ENCODE results near the gene CSHL1.
"Not testable (repeated sequence)": the region's sequence is repeated elsewhere in the genome, so short reads cannot be mapped to it uniquely, and the experiment has no call there.

CSHL1 gene

DNA sequence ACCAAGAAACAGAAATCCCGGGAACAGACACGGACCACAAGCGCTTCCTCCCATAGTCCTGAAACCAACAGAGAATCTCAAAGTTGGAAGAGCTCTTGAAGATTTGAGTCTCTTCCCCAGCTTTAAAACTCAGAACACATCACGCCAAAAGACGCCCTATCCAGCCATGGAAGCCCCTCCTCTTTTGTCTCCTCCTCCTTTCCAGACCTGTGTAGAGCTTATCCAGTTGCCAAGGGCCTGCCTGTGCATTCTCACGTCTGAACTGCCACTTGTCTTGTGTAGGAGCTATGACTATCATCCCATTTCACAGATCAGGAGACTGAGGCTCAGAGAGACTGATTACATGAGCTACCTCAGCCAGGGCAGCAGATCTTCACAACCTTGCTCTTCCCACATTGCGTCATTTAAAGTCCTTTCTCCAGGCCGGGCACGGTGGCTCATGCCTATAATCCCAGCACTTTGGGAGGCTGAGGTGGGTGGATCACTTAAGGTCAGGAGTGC lies 28.4 kb downstream of the CSHL1 start:
- DNase-seq (ENCODE audit: low spot score): not testable (repeated sequence)

DNA sequence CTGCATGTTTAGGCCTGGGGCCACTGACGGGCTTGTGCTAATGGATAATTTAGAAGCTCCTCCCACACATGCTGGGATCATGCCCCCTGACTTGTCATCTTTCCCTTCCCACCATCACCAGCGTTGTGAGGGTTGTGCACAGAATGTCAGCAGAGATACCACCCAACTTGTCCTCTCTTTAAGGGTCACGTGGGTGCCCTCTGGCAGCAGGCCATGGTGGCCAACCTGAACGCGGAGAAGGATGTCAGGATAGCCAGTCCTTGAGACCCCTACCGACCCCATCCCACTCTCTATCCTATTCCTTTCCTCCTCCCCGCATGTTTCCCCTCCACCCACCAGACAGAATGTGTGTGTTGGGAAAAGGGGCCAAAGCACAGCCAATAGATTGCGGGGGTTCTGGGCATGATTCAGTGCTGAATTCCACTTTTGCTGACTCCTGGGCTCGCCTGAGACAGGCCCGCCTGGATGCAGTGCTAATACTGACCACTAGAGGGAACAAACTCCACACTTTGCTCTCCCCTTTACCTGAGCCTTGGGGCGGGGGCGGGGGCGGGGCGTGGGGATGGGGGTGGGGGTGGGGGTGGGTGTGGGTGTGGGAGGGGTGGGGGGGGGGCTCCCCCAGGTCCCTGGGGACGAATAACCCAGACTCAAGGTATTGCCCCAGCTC lies 29.0 kb downstream of the CSHL1 start, which contains the start of gene GH2:
TSS of gene GH2 (minus strand) at position 10 of the 667 bp plus-strand sequence. CDS start 143 bp downstream, outside the sequence.
- peak; percentile 76 for DNase-seq (ENCODE audit: low spot score)

- peak; percentile 47 for DNase-seq (ENCODE audit: low spot score)
These were observed 29.7 kb downstream of the CSHL1 start for GRCh38 chr17:63881337-63881736.

- no peak for DNase-seq (ENCODE audit: low spot score)
These were observed 30.4 kb downstream of the CSHL1 start for GRCh38 chr17:63880706-63881105.

DNA sequence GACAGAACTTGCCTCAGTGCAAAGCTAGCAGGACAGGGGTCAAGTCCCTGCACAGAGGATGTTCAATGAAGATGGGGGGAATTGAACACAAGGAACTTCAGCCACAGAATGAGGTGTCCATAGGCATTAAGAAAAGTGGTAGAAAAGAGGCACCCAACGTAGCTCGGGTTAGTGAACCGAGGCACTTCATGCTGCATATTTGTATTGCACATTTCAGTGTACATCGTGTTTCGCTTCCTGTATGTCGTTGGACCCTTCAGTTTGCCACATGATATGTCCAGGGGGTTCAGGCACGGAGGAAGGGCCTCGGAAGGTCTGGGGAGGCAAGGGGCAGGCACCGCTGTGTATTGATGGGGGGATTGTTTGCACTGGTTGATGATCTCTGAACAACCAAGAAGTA lies 32.6 kb downstream of the CSHL1 start:
- not testable (repeated sequence) for DNase-seq (ENCODE audit: low spot score)

DNA sequence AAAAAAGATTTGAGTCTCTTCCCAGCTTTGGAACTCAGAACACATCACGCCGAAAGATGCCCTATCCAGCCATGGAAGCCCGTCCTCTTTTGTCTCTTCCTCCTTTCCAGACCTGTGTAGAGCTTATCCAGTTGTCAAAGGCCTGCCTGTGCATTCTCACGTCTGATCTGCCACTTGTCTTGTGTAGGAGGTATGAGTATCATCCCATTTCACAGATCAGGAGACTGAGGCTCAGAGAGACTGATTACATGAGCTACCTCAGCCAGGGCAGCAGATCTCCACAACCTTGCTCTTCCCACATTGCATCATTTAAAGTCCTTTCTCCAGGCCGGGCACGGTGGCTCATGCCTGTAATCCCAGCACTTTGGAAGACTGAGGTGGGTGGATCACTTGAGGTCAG lies 36.4 kb downstream of the CSHL1 start:
- not testable (repeated sequence) for DNase-seq (ENCODE audit: low spot score)

DNA sequence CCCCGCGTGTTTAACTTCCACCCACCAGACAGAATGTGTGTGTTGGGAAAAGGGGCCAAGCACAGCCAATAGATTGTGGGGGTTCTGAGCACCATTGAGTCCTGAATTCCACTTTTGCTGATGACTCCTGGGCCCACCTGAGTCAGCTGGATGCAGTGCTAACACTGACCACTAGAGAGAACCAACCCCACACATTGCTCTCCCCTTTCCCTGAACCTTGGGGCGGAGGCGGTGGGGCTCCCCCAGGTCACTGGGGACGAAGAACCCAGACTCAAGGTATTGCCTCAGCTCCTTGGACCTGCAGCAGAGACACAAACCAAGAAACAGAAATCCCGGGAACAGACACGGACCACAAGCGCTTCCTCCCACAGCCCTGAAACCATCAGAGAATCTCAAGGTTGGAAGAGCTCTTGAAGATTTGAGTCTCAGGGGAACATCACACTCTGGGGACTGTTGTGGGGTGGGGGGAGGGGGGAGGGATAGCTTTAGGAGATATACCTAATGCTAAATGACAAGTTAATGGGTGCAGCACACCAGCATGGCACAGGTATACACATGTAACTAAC lies 36.9 kb downstream of the CSHL1 start:
- DNase-seq (ENCODE audit: low spot score): not testable (repeated sequence)

- DNase-seq (ENCODE audit: low spot score): not testable (repeated sequence)
These were observed 37.5 kb downstream of the CSHL1 start, which contains the start of gene CSH2 for GRCh38 chr17:63873577-63873976. Gene CSH2, minus strand, starts transcription at chr17:63873677. Its CDS starts 63 bp downstream, at chr17:63873614.

DNA sequence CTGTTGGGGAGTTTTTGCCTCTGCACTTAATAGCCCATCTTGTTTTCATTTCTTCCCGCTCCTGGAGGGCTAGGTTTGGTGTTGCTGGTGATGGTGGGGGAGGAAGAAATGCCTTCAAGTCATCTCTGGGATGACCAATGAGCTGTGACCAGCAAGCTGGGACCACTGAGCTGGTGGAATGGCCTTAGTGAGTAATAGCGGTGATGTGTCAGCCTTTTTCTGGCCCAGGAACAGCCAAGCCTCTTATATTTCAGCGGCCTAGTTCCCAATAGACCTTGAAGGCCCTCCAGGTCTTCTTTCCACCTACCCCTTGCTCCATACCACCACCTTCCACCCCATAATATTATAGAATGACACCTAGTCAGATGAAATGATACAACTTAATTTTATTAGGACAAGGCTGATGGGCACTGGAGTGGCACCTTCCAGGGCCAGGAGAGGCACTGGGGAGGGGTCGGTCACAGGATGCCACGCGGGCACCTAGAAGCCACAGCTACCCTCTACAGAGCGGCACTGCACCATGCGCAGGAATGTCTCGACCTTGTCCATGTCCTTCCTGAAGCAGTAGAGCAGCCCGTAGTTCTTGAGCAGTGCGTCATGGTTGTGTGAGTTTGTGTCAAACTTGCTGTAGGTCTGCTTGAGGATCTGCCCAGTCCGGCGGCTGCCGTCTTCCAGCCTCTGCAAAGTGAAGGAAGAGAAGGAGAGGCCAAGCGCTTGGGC lies 39.3 kb downstream of the CSHL1 start:
- not testable (repeated sequence) for DNase-seq (ENCODE audit: low spot score)

DNA sequence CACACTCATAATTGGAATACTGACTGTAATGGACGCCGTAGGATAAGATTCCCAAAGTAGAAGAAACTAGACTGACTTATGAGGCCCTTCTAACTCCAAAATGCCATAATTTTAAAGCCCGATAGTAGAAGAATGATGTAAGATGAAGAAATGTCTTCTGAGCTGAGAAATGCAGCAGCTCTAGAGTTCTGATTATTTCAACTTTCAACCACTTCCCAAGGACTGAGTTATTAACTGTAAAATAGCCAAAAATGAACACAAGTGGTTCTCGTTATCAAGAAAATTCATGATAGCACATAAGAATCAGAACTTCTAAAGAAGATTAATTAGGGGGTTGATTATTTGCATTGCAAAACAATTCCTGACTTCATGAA lies 40.8 kb downstream of the CSHL1 start:
- not testable (repeated sequence) for DNase-seq (ENCODE audit: low spot score)

DNA sequence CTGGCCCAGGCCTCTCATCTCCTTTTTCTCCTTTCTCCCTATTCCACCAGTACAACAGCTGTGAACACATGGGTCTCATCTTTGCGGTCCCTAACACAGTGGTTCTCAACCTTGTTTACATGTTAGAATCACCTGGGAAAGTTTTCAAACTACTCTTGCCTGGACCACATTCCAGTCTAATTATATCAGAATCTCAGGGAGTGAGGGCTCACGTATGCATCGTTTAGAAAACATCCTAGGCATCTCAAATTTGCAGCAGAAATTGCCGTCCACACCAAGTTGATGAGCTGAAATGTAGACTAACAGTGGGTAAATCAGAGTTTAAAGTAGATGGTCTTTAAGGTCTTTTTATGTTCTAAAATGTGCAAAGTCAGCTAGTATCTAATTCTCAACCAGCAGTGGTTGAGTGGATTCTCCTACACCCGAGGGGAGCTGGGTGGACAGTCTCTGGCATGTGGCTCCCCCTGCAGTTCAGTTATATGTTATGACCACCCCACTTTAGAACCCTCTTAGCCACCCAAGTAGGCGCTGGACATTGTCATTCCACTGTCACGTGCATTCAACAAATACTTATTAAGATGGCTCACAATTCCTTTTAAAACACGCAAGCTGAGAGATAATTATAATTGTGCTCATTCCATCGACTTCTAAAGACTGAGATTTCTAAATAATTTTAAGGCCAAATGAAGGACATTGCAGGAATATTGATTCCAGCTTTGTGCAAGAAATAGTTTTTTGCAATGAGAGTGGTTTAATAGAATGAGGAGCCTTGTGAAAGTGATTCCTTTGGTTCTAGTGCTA lies 41.4 kb downstream of the CSHL1 start:
- not testable (repeated sequence) for DNase-seq (ENCODE audit: low spot score)

DNA sequence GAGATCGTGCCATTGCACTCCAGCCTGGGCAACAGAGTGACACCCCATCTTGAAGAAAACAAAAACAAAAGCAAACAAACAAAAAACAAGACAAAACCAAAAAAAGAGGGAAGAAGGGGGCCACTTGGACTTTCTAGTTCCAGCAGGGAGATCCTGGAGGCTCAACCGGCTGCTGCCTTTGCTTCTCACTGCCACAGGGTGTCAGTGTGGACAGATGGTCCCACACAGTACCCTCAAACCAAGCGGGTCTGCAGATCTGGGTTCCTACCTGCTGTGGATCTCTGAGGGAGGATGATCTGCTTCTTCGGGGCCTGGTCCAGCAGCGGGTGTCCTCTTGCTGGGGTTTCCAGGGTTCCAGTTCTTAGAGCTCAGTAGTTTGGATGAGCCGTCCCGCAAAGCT lies 44.4 kb downstream of the CSHL1 start:
- DNase-seq (ENCODE audit: low spot score): not testable (repeated sequence)
